ENCODE data around the gene SDHA.
A peak's percentile ranks its signal among the peaks of the same experiment; 100 is the strongest.
"Not testable (repeated sequence)": the region's sequence is repeated elsewhere in the genome, so short reads cannot be mapped to it uniquely, and the experiment has no call there.

Gene SDHA

DNA sequence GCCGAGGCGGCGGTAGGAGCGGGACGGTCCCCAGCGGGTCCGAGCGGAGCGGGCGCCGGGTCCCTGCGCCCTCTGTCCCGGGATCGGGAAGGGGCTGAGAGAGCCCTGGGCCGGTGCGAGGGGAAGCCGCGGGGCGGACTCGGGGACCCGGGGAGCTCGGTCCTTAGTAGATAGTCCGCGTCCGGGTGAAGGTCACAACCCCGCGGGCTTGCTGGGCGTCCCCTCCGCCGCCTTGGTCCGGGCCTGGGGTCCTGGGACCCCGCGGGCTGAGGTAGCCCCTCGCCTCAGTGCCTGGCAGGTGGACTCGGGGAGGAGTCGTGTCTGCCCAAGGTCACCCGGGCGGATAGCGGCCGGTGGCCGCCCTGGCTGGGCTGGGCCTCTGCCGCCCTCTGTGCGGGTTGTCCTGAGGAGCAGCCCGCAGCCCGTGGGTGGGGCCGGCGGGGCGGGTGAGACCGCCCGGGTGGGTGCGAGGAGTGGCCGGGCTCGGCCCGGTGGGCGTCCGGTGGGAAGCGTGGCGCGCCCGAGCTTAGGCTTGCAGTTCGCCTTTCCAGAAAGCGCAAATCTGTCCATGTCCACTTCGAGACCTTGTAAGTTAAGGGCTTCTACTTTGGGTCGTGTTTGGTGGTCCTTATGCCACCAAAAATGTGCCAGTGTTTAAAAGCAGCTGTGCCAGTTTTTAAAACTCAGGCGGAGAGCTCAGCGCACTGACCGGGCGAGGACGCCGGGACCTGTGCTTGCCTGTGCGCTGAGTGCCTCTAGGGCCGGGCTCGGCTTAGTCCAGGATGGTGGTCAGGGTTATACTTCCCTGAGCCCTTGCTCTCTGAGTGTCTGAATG is 554 bp downstream of the SDHA start:
- peaks cover 12% of the 10 kb centered on the region; the same call in 1 of the 2 replicates for H3K36me3 ChIP-seq (ENCODE audit: insufficient read depth, low read depth, low read length)
- H3K4me3 ChIP-seq (ENCODE audit: low read length) = peak overlapping the region; percentile 96
- H3K9ac ChIP-seq (ENCODE audit: low read depth, low read length) = peak overlapping the region; percentile 81
- no peaks in the 10 kb centered on the region for H3K27me3 ChIP-seq (ENCODE audit: insufficient read depth, low read length)
- H3K9me3 ChIP-seq (ENCODE audit: insufficient read depth, low read depth, low read length) = no peaks in the 10 kb centered on the region
- H3K4me1 ChIP-seq (ENCODE audit: insufficient read depth, low read length) = peaks cover 10% of the 10 kb centered on the region
- no peak overlapping the region for H3K27ac ChIP-seq (ENCODE audit: low read length)

DNA sequence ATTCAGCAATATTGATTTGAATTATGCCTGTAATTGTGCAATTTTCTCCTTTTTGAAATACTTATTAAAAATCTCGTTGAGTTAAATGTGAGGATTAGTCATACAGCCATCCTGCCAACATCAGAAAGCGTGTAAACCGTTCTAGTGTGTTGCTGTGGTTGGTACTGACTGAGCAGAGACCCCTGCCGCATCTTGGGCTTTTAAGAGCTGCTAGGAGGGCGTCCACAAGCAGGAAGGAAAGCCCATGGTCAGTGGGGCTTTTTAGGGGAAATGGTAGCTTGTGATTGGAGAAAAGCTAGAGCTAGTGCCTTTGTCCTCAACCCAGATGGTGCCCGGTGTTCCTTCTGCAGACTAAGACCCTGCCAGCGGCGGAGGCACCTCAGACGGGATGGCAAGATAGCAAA is 1.3 kb downstream of the SDHA start:
- Histone ChIP-seq H3K27ac (ENCODE audit: low read length) (no peak overlapping the region), H3K27me3 (ENCODE audit: insufficient read depth, low read length) (no peaks in the 10 kb centered on the region), H3K4me1 (ENCODE audit: insufficient read depth, low read length) (peaks cover 10% of the 10 kb centered on the region), H3K36me3 (ENCODE audit: insufficient read depth, low read depth, low read length) (peaks cover 11% of the 10 kb centered on the region; the same call in 1 of the 2 replicates), H3K4me3 (ENCODE audit: low read length) (peak overlapping the region; percentile 96), H3K9ac (ENCODE audit: low read depth, low read length) (peak overlapping the region; percentile 81; the same call in 1 of the 2 replicates), H3K9me3 (ENCODE audit: insufficient read depth, low read depth, low read length) (no peaks in the 10 kb centered on the region)

DNA sequence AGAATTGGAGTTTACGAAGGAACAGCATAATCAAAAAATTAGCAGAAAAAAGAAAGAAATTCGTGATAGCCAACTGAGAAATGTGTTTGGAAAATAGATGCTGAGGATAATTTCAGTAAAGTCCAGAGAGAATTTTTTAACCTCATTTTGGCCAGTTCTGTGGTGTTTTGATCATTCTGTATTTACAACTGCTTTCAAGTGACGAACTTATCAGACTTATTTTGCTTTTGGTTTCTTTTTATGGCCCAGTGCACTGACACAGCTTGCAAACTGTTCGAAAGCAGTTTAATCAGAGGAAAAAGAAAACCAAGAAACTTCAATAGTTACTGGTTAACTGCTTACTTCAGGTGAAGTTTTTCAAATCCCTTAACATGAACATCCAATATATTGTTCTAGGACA is 1.9 kb downstream of the SDHA start:
- H3K9me3 ChIP-seq (ENCODE audit: insufficient read depth, low read depth, low read length) = no peaks in the 10 kb centered on the region
- peaks cover 10% of the 10 kb centered on the region for H3K4me1 ChIP-seq (ENCODE audit: insufficient read depth, low read length)
- no peak overlapping the region for H3K27ac ChIP-seq (ENCODE audit: low read length)
- no peaks in the 10 kb centered on the region for H3K27me3 ChIP-seq (ENCODE audit: insufficient read depth, low read length)
- peaks cover 14% of the 10 kb centered on the region for H3K36me3 ChIP-seq (ENCODE audit: insufficient read depth, low read depth, low read length)
- H3K9ac ChIP-seq (ENCODE audit: low read depth, low read length) = no peak overlapping the region; the same call in 1 of the 2 replicates
- H3K4me3 ChIP-seq (ENCODE audit: low read length) = peak overlapping the region; percentile 96

DNA sequence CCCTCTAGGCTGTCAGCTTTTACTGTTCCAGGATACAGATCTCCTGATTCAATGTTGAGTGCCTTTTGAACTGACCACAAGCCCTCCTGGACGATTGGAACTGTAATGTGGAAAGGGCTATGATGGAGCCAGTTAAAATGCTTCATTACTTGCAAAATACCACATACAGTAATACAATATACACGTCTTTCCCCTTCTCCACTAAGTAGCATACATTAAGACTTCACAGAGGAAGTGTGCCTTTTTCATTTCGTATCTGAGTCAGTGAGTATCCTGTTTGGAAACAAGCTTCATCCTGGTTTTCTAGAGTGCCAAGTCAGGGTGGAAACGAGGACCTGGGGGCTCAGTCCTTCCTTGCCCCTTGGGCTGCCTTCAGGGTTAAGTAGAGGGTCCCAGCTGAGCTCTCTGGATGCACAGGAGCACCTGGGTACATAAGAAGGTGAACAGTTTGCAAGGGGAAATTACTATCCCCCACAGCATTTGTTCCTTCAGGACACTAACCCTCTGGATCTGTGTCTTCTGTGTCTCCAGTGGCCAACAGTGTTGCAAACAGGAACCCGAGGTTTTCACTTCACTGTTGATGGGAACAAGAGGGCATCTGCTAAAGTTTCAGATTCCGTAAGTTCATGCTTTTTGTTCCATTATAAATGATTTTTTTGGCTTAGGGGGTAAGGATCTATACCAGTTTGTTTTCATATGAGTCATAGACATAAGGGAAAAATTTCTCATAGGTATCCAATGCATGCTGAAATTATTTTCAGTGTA is 5.0 kb downstream of the SDHA start:
- H3K4me3 ChIP-seq (ENCODE audit: low read length); H3K27ac ChIP-seq (ENCODE audit: low read length); H3K9ac ChIP-seq (ENCODE audit: low read depth, low read length); H3K9me3 ChIP-seq (ENCODE audit: insufficient read depth, low read depth, low read length); H3K27me3 ChIP-seq (ENCODE audit: insufficient read depth, low read length): not testable (repeated sequence)
- peaks cover 10% of the 10 kb centered on the region for H3K4me1 ChIP-seq (ENCODE audit: insufficient read depth, low read length)
- H3K36me3 ChIP-seq (ENCODE audit: insufficient read depth, low read depth, low read length) = peaks cover 38% of the 10 kb centered on the region

DNA sequence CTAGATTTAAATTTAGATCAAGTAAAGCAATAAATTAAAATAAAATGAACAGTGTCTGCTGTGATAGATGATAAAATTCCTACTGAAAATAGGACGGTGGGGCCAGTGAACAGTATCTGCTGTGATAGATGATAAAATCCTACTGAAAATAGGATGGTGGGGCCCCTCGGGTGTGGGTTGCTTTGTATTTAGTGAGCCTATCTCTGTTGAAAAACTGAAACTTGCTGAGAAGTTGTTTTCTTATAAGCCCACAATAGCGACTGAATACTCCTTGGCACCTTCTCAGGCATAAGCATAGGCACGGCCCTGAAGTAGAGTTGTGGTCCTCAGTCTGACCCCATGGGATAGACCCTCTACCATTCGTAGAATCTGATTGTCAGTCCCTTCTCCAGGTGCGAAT is 5.7 kb downstream of the SDHA start:
- H3K9me3 ChIP-seq (ENCODE audit: insufficient read depth, low read depth, low read length) = no peaks in the 10 kb centered on the region
- H3K27me3 ChIP-seq (ENCODE audit: insufficient read depth, low read length) = no peaks in the 10 kb centered on the region
- no peak overlapping the region for H3K9ac ChIP-seq (ENCODE audit: low read depth, low read length)
- no peak overlapping the region for H3K4me3 ChIP-seq (ENCODE audit: low read length)
- H3K27ac ChIP-seq (ENCODE audit: low read length) = no peak overlapping the region
- H3K36me3 ChIP-seq (ENCODE audit: insufficient read depth, low read depth, low read length) = peaks cover 44% of the 10 kb centered on the region
- peaks cover 10% of the 10 kb centered on the region for H3K4me1 ChIP-seq (ENCODE audit: insufficient read depth, low read length)

DNA sequence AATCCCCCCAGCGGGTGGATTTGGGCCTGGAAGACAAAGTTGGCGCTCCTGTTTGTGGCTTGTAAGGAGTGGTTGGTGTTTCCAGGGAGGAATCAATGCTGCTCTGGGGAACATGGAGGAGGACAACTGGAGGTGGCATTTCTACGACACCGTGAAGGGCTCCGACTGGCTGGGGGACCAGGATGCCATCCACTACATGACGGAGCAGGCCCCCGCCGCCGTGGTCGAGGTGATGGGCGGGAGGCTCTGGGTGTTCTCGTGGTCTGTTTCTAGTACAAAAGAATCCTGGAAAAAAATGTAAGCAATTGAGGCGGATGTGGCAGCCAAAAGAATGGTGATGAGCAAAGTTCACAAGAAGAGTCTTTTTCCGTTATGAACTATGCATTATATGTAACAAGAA is 7.2 kb downstream of the SDHA start:
- no peak overlapping the region for H3K9ac ChIP-seq (ENCODE audit: low read depth, low read length)
- no peak overlapping the region for H3K4me3 ChIP-seq (ENCODE audit: low read length)
- H3K27ac ChIP-seq (ENCODE audit: low read length) = no peak overlapping the region
- H3K27me3 ChIP-seq (ENCODE audit: insufficient read depth, low read length) = no peaks in the 10 kb centered on the region
- H3K9me3 ChIP-seq (ENCODE audit: insufficient read depth, low read depth, low read length) = no peaks in the 10 kb centered on the region
- H3K36me3 ChIP-seq (ENCODE audit: insufficient read depth, low read depth, low read length) = peaks cover 59% of the 10 kb centered on the region
- H3K4me1 ChIP-seq (ENCODE audit: insufficient read depth, low read length) = peaks cover 5% of the 10 kb centered on the region

DNA sequence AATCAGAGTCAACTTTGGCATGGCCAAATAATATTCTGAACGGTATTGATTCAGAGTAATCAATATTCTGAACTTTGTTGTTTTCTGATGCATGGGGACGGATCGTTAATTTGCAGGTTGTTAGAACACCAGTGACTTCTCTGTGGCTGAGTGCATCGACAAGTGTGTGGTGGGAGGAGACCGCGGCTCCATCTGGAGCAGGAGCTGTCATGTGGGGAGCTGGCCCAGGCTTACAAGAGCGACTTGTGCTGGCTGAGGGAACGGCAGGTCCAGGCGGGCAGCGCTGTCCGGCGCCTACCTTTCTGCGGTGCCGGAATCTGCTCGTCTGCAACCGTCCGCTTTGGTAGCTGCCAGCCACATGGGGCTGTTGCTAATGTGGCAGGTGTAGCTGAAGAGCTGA is 9.3 kb downstream of the SDHA start:
- H3K36me3 ChIP-seq (ENCODE audit: insufficient read depth, low read depth, low read length) = peaks cover 79% of the 10 kb centered on the region

DNA sequence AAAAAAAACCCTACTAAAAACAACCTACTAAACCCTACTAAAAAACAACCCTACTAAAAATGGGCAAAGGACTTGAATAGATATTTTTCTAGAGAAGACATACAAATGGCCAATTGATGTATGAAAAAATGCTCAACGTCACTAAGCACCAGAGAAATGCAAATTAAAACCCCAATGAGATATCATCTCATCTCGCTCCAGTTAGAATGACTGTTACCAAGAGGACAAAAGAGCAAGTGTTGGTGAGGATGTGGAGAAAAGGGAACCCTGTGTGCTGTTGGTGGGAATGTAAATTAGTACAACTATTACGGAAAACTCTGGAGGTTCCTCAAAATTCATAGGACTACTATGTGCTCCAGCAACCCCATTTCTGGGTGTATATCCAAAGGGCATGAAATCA is 10.8 kb downstream of the SDHA start:
- H3K9me3 ChIP-seq (ENCODE audit: insufficient read depth, low read depth, low read length) = no peaks in the 10 kb centered on the region
- no peaks in the 10 kb centered on the region for H3K4me1 ChIP-seq (ENCODE audit: insufficient read depth, low read length)
- H3K27me3 ChIP-seq (ENCODE audit: insufficient read depth, low read length) = no peaks in the 10 kb centered on the region
- no peak overlapping the region for H3K9ac ChIP-seq (ENCODE audit: low read depth, low read length)
- H3K4me3 ChIP-seq (ENCODE audit: low read length) = no peak overlapping the region
- no peak overlapping the region for H3K27ac ChIP-seq (ENCODE audit: low read length)
- H3K36me3 ChIP-seq (ENCODE audit: insufficient read depth, low read depth, low read length) = peaks cover 93% of the 10 kb centered on the region

More for the DNA sequence above, 9.3 kb downstream of the SDHA start:
- H3K9ac ChIP-seq (ENCODE audit: low read depth, low read length); H3K27me3 ChIP-seq (ENCODE audit: insufficient read depth, low read length); H3K4me3 ChIP-seq (ENCODE audit: low read length); H3K27ac ChIP-seq (ENCODE audit: low read length); H3K4me1 ChIP-seq (ENCODE audit: insufficient read depth, low read length); H3K9me3 ChIP-seq (ENCODE audit: insufficient read depth, low read depth, low read length): not testable (repeated sequence)

DNA sequence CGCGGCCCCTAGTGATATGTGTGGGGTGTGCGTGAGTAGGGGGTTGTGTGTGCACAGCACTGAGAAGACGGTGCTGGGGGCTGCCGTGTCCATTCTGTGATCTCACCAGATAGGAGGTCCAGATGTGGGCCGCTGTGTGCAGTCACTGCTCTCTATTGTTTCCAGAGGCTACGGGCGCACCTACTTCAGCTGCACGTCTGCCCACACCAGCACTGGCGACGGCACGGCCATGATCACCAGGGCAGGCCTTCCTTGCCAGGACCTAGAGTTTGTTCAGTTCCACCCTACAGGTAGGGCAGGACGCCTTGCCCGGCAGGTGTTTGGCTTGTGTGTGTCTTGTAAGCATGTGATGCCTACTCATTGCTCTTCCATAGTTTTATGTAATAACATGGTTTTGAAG is 12.6 kb downstream of the SDHA start:
- Histone ChIP-seq H3K36me3 (ENCODE audit: insufficient read depth, low read depth, low read length) (peaks cover 90% of the 10 kb centered on the region), H3K27me3 (ENCODE audit: insufficient read depth, low read length) (no peaks in the 10 kb centered on the region), H3K4me1 (ENCODE audit: insufficient read depth, low read length) (no peaks in the 10 kb centered on the region), H3K27ac (ENCODE audit: low read length) (no peak overlapping the region), H3K4me3 (ENCODE audit: low read length) (no peak overlapping the region), H3K9me3 (ENCODE audit: insufficient read depth, low read depth, low read length) (no peaks in the 10 kb centered on the region), H3K9ac (ENCODE audit: low read depth, low read length) (no peak overlapping the region)

DNA sequence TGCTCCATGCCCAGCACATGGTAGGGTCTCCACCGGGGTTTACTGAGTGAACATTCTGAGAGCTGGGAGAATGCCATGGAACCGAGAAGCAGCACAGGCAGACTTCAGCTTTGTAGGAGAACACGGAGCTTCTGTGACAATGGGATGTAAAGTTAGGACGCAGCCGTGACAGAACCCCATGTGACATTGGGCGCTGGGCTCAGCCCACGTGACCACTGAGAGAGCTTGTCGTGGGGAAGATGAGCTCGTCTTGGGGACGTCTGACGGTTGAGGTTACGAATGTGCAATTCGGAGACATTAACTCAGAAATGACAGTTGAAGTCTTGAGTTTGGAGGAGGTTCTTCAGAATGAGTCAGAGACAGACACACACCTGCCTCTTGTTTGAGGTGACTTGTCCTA is 13.5 kb downstream of the SDHA start:
- H3K4me1 ChIP-seq (ENCODE audit: insufficient read depth, low read length) = no peaks in the 10 kb centered on the region
- no peak overlapping the region for H3K4me3 ChIP-seq (ENCODE audit: low read length)
- no peak overlapping the region for H3K9ac ChIP-seq (ENCODE audit: low read depth, low read length)
- H3K27me3 ChIP-seq (ENCODE audit: insufficient read depth, low read length) = no peaks in the 10 kb centered on the region
- H3K27ac ChIP-seq (ENCODE audit: low read length) = no peak overlapping the region
- peaks cover 81% of the 10 kb centered on the region for H3K36me3 ChIP-seq (ENCODE audit: insufficient read depth, low read depth, low read length)
- no peaks in the 10 kb centered on the region for H3K9me3 ChIP-seq (ENCODE audit: insufficient read depth, low read depth, low read length)

DNA sequence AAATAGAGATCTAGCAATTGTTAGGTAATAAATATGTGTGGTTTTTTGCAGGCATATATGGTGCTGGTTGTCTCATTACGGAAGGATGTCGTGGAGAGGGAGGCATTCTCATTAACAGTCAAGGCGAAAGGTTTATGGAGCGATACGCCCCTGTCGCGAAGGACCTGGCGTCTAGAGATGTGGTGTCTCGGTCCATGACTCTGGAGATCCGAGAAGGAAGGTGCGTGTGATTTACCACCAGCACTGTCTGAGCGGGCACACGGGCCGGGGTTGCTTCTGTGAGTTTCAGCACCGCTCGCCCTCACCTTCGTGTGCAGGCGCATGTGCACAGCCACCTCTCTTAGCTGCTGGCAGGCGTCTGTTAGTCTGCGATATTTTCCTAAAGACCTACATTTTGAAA is 15.3 kb downstream of the SDHA start:
- not testable (repeated sequence) for H3K4me3 ChIP-seq (ENCODE audit: low read length); H3K27ac ChIP-seq (ENCODE audit: low read length); H3K9ac ChIP-seq (ENCODE audit: low read depth, low read length); H3K4me1 ChIP-seq (ENCODE audit: insufficient read depth, low read length); H3K27me3 ChIP-seq (ENCODE audit: insufficient read depth, low read length); H3K9me3 ChIP-seq (ENCODE audit: insufficient read depth, low read depth, low read length)
- peaks cover 82% of the 10 kb centered on the region for H3K36me3 ChIP-seq (ENCODE audit: insufficient read depth, low read depth, low read length)

DNA sequence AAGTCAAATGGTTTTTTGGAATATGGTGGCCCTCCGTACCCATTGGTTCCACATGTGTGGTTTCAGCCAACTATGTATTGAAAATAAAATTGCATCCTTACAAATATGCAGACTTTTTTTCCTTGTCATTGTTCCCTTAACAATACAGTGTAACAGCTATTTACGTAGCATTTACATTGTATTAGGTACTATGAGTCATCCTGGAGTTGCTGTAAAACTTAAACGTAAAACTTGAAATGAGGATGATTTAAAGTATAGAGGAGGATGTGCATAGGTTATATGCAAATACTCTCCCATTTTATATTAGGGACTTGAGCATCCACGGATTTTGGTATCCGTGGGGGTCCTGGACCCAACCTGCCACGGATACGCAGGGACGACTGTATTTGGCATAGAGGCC is 16.3 kb downstream of the SDHA start:
- H3K27me3 ChIP-seq (ENCODE audit: insufficient read depth, low read length) = no peaks in the 10 kb centered on the region
- no peaks in the 10 kb centered on the region for H3K9me3 ChIP-seq (ENCODE audit: insufficient read depth, low read depth, low read length)
- no peak overlapping the region for H3K9ac ChIP-seq (ENCODE audit: low read depth, low read length)
- no peaks in the 10 kb centered on the region for H3K4me1 ChIP-seq (ENCODE audit: insufficient read depth, low read length)
- no peak overlapping the region for H3K27ac ChIP-seq (ENCODE audit: low read length)
- no peak overlapping the region for H3K4me3 ChIP-seq (ENCODE audit: low read length)
- peaks cover 77% of the 10 kb centered on the region for H3K36me3 ChIP-seq (ENCODE audit: insufficient read depth, low read depth, low read length)
